K562 (cell line): ENCODE data around the gene RPLP2. TPM values are rescaled to one million over a fixed set of nuclear protein-coding genes. Genes with fewer than 3 reads are reported as not detected.

Experiments
- CREB5 ChIP-seq: fragments of 250-450 bp; sonication (Bioruptor Pico); IDR thresholded peaks from 2 replicates; pipeline ENCODE4 v1.5.0; 2020; ENCODE audit warnings: mild to moderate bottlenecking
- GTF2E2 ChIP-seq: fragments of 200-800 bp; sonication (Bioruptor generic); IDR thresholded peaks from 2 replicates; pipeline ENCODE4 v1.6.1; 2016; ENCODE audit warnings: missing genetic modification characterization, missing compliant biosample characterization
- HCFC1 ChIP-seq: IDR thresholded peaks from 2 replicates; pipeline ENCODE4 v1.6.1; 2012; ENCODE audit warnings: low read depth, low read length, improper control_type of control experiment
- HEY1 ChIP-seq: fragments of 250-450 bp; sonication (Bioruptor Pico); IDR thresholded peaks from 2 replicates; pipeline ENCODE4 v1.5.0; 2020; ENCODE audit warnings: mild to moderate bottlenecking, moderate library complexity, borderline replicate concordance
- HNRNPK ChIP-seq: fragments of 200-400 bp; formaldehyde crosslinking; IDR thresholded peaks from one replicate; pipeline ENCODE4 v1.6.1; 2018; ENCODE audit warnings: mild to moderate bottlenecking, low read depth, low read length; ENCODE audit not compliant: poor library complexity, severe bottlenecking
- IFI16 ChIP-seq: fragments of 250-450 bp; sonication (Bioruptor Pico); IDR thresholded peaks from 2 replicates; pipeline ENCODE4 v2.1.2; 2022; ENCODE audit warnings: mild to moderate bottlenecking, inconsistent platforms
- MAFG ChIP-seq: fragments of 450-650 bp; conservative IDR thresholded peaks from 2 replicates; pipeline ENCODE4 v1.6.1; 2016; ENCODE audit warnings: missing genetic modification characterization, missing compliant biosample characterization
- MCM5 ChIP-seq: fragments of 450-650 bp; IDR thresholded peaks from 2 replicates; pipeline ENCODE4 v1.6.1; 2016; ENCODE audit warnings: low read depth
- MIER1 ChIP-seq: fragments of 450-650 bp; IDR thresholded peaks from 2 replicates; pipeline ENCODE4 v1.6.1; 2016; ENCODE audit warnings: antibody characterized with exemption, mild to moderate bottlenecking, low read depth
- NFYB ChIP-seq: IDR thresholded peaks from 2 replicates; pipeline ENCODE4 v1.6.1; 2011; ENCODE audit warnings: mild to moderate bottlenecking, moderate library complexity; ENCODE audit not compliant: insufficient read length; ENCODE audit errors: extremely low read depth
- POLR3A ChIP-seq: IDR thresholded peaks from 2 replicates; pipeline ENCODE4 v1.6.1; 2011; ENCODE audit warnings: borderline replicate concordance, mild to moderate bottlenecking, moderate library complexity; ENCODE audit not compliant: insufficient read length, insufficient read depth; ENCODE audit errors: extremely low read depth
- U2AF1 ChIP-seq: fragments of 200-400 bp; formaldehyde crosslinking; optimal IDR thresholded peaks from 2 replicates; pipeline ENCODE3; 2017; ENCODE audit warnings: mild to moderate bottlenecking, low read depth, low read length, moderate library complexity
- USF1 ChIP-seq: sonication (generic); formaldehyde crosslinking; IDR thresholded peaks from 2 replicates; pipeline ENCODE4 v1.9.0; 2022; ENCODE audit warnings: mild to moderate bottlenecking, missing genetic modification reagents
- ZBTB2 ChIP-seq: fragments of 450-650 bp; IDR thresholded peaks from 2 replicates; pipeline ENCODE4 v1.6.1; 2016; ENCODE audit warnings: antibody characterized with exemption
- ZC3H4 ChIP-seq: sonication (generic); formaldehyde crosslinking; IDR thresholded peaks from 2 replicates; pipeline ENCODE4 v1.9.0; 2021; ENCODE audit warnings: missing genetic modification reagents, borderline replicate concordance
- ZNF311 ChIP-seq: fragments of 250-450 bp; sonication (Bioruptor Pico); IDR thresholded peaks from 2 replicates; pipeline ENCODE4 v1.4.0; 2020; ENCODE audit warnings: mild to moderate bottlenecking, moderate library complexity
- ZNF444 ChIP-seq: fragments of 250-450 bp; sonication (Bioruptor Pico); IDR thresholded peaks from 2 replicates; pipeline ENCODE4 v1.4.0; 2020; ENCODE audit warnings: mild to moderate bottlenecking, moderate library complexity
- ZNF512 ChIP-seq: IDR thresholded peaks from 2 replicates; pipeline ENCODE4 v1.6.1; 2016; ENCODE audit warnings: missing genetic modification characterization, missing compliant biosample characterization
- ZNF551 ChIP-seq: fragments of 250-450 bp; sonication (Bioruptor Pico); IDR thresholded peaks from 2 replicates; pipeline ENCODE4 v1.5.0; 2021; ENCODE audit warnings: mild to moderate bottlenecking, moderate library complexity
- ZNF780A ChIP-seq: fragments of 250-450 bp; sonication (Bioruptor Pico); IDR thresholded peaks from 2 replicates; pipeline ENCODE4 v1.5.0; 2021; ENCODE audit warnings: mild to moderate bottlenecking
- polyA plus RNA-seq, 8 experiments: library from polyadenylated mRNA; depleted of rRNA in 4 of 8; stranded (reverse) in 5 of 8; unstranded in 3 of 8; fragments of >200 nt; fragmentation: Nextera tagmentation in 2 of 8; fragmentation: Illumina TruSeq in 1 of 8; extraction: Ambion mirVana in 2 of 8; extraction: Trizol in 1 of 8; gene quantifications; 2 replicates each; pipeline versions ENCODE4 v1.2.1 to v1.2.3, GENCODE V29; 2011 to 2014; ENCODE audit warnings: inconsistent platforms in 1 of 8, missing spikeins in 1 of 8
- total RNA-seq, 7 experiments: library from RNA; depleted of rRNA in 6 of 7; stranded (reverse); fragments of >200 nt in 6 of 7; fragmentation: Illumina TruSeq in 2 of 7; extraction: Trizol in 2 of 7; gene quantifications; 2 replicates each; pipeline versions ENCODE4 v1.2.1 to v1.2.3, GENCODE V29; 2011 to 2021; ENCODE audit warnings: low replicate concordance in 1 of 7
- TF ChIP-seq, protein P1 (sequence below), 2 experiments: fragments of 200-800 bp in 1 of 2; sonication (Bioruptor generic) in 1 of 2; sonication (generic) in 1 of 2; formaldehyde crosslinking in 1 of 2; IDR thresholded peaks in 1 of 2; conservative IDR thresholded peaks in 1 of 2; 2 replicates each; pipeline versions ENCODE4 v1.5.0 to v1.6.1; 2016 to 2020; ENCODE audit warnings: missing compliant biosample characterization in 1 of 2, missing genetic modification characterization in 1 of 2, missing genetic modification reagents in 1 of 2

RPLP2 gene
- total and polyA plus RNA-seq, 9 of the 15 experiments (the other 6 are each of a cell fraction or from before 2014, with no cell fraction given), result 528 to 3,807 (median 1,633) TPM

GRCh38 chr11:810040-810567 lies 337 bp downstream of the RPLP2 start (continued):
- TF ChIP-seq ZBTB2 (no peak), POLR3A (no peak), U2AF1 (peak; percentile 72), ZNF780A (CRISPR knock-in tag) (no peak), ZC3H4 (CRISPR knock-in tag) (peak; percentile 32; the same call in 1 of the 2 replicates), CREB5 (CRISPR knock-in tag) (no peak), MAFG (no peak), ZNF311 (CRISPR knock-in tag) (no peak), HCFC1 (no peak), ZNF444 (CRISPR knock-in tag) (no peak), GTF2E2 (tag) (peak; percentile 67; the same call in 1 of the 2 replicates), NFYB (no peak), USF1 (CRISPR knock-in tag) (no peak), ZNF512 (tag) (no peak), ZNF551 (CRISPR knock-in tag) (no peak), HEY1 (CRISPR knock-in tag) (no peak), IFI16 (CRISPR knock-in tag) (no peak), HNRNPK (no peak), MIER1 (0 out of 2 replicates have a peak, but pooled peaks have one; percentile 26), MCM5 (no peak)
- TF ChIP-seq, protein P1, sequence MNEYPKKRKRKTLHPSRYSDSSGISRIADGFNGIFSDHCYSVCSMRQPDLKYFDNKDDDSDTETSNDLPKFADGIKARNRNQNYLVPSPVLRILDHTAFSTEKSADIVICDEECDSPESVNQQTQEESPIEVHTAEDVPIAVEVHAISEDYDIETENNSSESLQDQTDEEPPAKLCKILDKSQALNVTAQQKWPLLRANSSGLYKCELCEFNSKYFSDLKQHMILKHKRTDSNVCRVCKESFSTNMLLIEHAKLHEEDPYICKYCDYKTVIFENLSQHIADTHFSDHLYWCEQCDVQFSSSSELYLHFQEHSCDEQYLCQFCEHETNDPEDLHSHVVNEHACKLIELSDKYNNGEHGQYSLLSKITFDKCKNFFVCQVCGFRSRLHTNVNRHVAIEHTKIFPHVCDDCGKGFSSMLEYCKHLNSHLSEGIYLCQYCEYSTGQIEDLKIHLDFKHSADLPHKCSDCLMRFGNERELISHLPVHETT (CRISPR knock-in tag; conservative IDR thresholded peaks at IDR 0.05 in 1 of 2, IDR thresholded peaks at IDR 0.05 in 1 of 2), result peak in 1 of 2 experiments; percentile 18; a peak in 1 of 4 replicates
